Smooth muscle cell (in vitro differentiated cells): ENCODE results near the gene CDC42. TPM values are rescaled to one million over a fixed set of nuclear protein-coding genes. Genes with fewer than 3 reads are reported as not detected.

Experiments used
- DNase-seq: peaks from one replicate; lab custom pipeline; 2025; ENCODE audit not compliant: unreplicated experiment; lab: John Stamatoyannopoulos, UW
- H2AFZ ChIP-seq: fragments of 200-600 bp; sonication (generic); 2 replicates; pipeline ENCODE4 v1.6.0; 2016; ENCODE audit warnings: antibody characterized with exemption, low read depth, mild to moderate bottlenecking
- H3F3A ChIP-seq: fragments of 200-600 bp; sonication (generic); 2 replicates; pipeline ENCODE4 v1.6.0; 2017; ENCODE audit warnings: antibody characterized with exemption, low read depth
- H3K27ac ChIP-seq: fragments of 200-600 bp; sonication (generic); 2 replicates; pipeline ENCODE4 v1.5.1; 2016; ENCODE audit warnings: low read depth, mild to moderate bottlenecking
- H3K27me3 ChIP-seq: fragments of 200-600 bp; sonication (generic); 2 replicates; pipeline ENCODE4 v1.6.1; 2016; ENCODE audit warnings: low read depth, mild to moderate bottlenecking
- H3K36me3 ChIP-seq: fragments of 200-600 bp; sonication (generic); 2 replicates; pipeline ENCODE4 v1.5.1; 2016; ENCODE audit warnings: low read depth
- H3K4me1 ChIP-seq: fragments of 200-600 bp; sonication (generic); 2 replicates; pipeline ENCODE4 v1.5.1; 2016; ENCODE audit warnings: low read depth
- H3K4me2 ChIP-seq: fragments of 200-600 bp; sonication (generic); 2 replicates; pipeline ENCODE4 v1.6.0; 2016; ENCODE audit warnings: mild to moderate bottlenecking
- H3K4me3 ChIP-seq: fragments of 200-600 bp; sonication (generic); 2 replicates; pipeline ENCODE4 v1.5.1; 2016; ENCODE audit warnings: mild to moderate bottlenecking
- H3K79me2 ChIP-seq: fragments of 200-600 bp; sonication (generic); 2 replicates; pipeline ENCODE4 v1.6.0; 2016; ENCODE audit warnings: low read depth, mild to moderate bottlenecking
- H3K9ac ChIP-seq: fragments of 200-600 bp; sonication (generic); 2 replicates; pipeline ENCODE4 v1.6.0; 2016; ENCODE audit warnings: low read depth
- H3K9me3 ChIP-seq: fragments of 200-600 bp; sonication (generic); replicated peaks from 2 replicates; pipeline ENCODE4 v1.5.1; 2016; ENCODE audit warnings: low read depth
- H4K20me1 ChIP-seq: fragments of 200-600 bp; sonication (generic); 2 replicates; pipeline ENCODE4 v1.6.0; 2016; ENCODE audit warnings: low read depth
- CTCF ChIP-seq: fragments of 200-600 bp; sonication (generic); IDR thresholded peaks from 2 replicates; pipeline ENCODE4 v1.5.1; 2017; ENCODE audit warnings: borderline replicate concordance, mild to moderate bottlenecking, antibody characterized with exemption; ENCODE audit not compliant: insufficient read depth, poor library complexity, severe bottlenecking
- WGBS: methylation state at CpG from one replicate; pipeline ENCODE4 v1.1.7; 2016; ENCODE audit warnings: low lambda C conversion rate; 5-methylcytosine and 5-hydroxymethylcytosine counted together
- polyA plus RNA-seq: library from polyadenylated mRNA; unstranded; fragments of >200 nt; fragmentation: Nextera tagmentation; extraction: Ambion mirVana; gene quantifications from 2 replicates; pipeline ENCODE4 v1.2.1, GENCODE V29; 2016
- total RNA-seq: library from RNA; depleted of rRNA; stranded (reverse); fragments of >200 nt; gene quantifications from 2 replicates; pipeline ENCODE4 v1.2.3, GENCODE V29; 2014

Gene CDC42
- total and polyA plus RNA-seq, 2 experiments from 2014 or later = 74.0 to 407 TPM

- no peaks in the 10 kb centered on the region for H3K36me3 ChIP-seq
- no peak for DNase-seq
- TF ChIP-seq CTCF = no peak
- H3K79me2 ChIP-seq = peaks cover 50% of the 10 kb centered on the region
- no peak overlapping the region for H2AFZ ChIP-seq
- H3K4me1 ChIP-seq = no peaks in the 10 kb centered on the region
- 63% methylated on average over 11 of the region's 11 CpGs for WGBS
- no peaks in the 10 kb centered on the region for H3K9me3 ChIP-seq
- H3K4me2 ChIP-seq = no peak overlapping the region
- H3K9ac ChIP-seq = no peak overlapping the region
- peaks cover 31% of the 10 kb centered on the region for H3F3A ChIP-seq
- no peak overlapping the region for H3K4me3 ChIP-seq
- no peaks in the 10 kb centered on the region for H3K27me3 ChIP-seq
- peaks cover 100% of the 10 kb centered on the region for H4K20me1 ChIP-seq
- no peak overlapping the region for H3K27ac ChIP-seq
Measured at GRCh38 chr1:22108339-22109105, 56.0 kb downstream of the CDC42 start.

- Histone ChIP-seq H3K79me2 (peaks cover 41% of the 10 kb centered on the region), H3K27me3 (no peaks in the 10 kb centered on the region), H3K9me3 (no peaks in the 10 kb centered on the region), H3K27ac (no peak overlapping the region), H3F3A (peaks cover 24% of the 10 kb centered on the region), H3K9ac (no peak overlapping the region), H3K4me1 (peaks cover 9% of the 10 kb centered on the region), H2AFZ (no peak overlapping the region), H4K20me1 (peaks cover 100% of the 10 kb centered on the region), H3K4me2 (no peak overlapping the region), H3K4me3 (no peak overlapping the region), H3K36me3 (no peaks in the 10 kb centered on the region)
- DNase-seq = no peak
- whole genome bisulfite sequencing = 93% methylated on average over 3 of the region's 3 CpGs
- TF ChIP-seq CTCF = no peak
Measured at GRCh38 chr1:22110016-22110415, 57.5 kb downstream of the CDC42 start.

GRCh38 chr1:22111115-22111514, 58.6 kb downstream of the CDC42 start:
- Histone ChIP-seq H3K4me1 (peaks cover 15% of the 10 kb centered on the region), H3K9ac (no peak overlapping the region), H3K36me3 (no peaks in the 10 kb centered on the region), H3F3A (peaks cover 21% of the 10 kb centered on the region), H2AFZ (no peak overlapping the region), H3K27ac (no peak overlapping the region), H3K27me3 (no peaks in the 10 kb centered on the region), H3K9me3 (no peaks in the 10 kb centered on the region), H3K4me2 (no peak overlapping the region), H4K20me1 (peaks cover 100% of the 10 kb centered on the region), H3K79me2 (peaks cover 32% of the 10 kb centered on the region), H3K4me3 (no peak overlapping the region)
- no peak for TF ChIP-seq CTCF
- no peak for DNase-seq
- 100% methylated on average over 1 of the region's 1 CpG for WGBS

- Histone ChIP-seq H3K9me3 (no peaks in the 10 kb centered on the region), H3K27me3 (no peaks in the 10 kb centered on the region), H3K79me2 (peaks cover 29% of the 10 kb centered on the region), H3F3A (peaks cover 21% of the 10 kb centered on the region), H3K36me3 (no peaks in the 10 kb centered on the region), H3K4me2 (no peak overlapping the region), H3K4me1 (peaks cover 15% of the 10 kb centered on the region), H3K4me3 (no peak overlapping the region), H2AFZ (no peak overlapping the region), H4K20me1 (peaks cover 100% of the 10 kb centered on the region), H3K9ac (no peak overlapping the region), H3K27ac (no peak overlapping the region)
- WGBS = 84% methylated on average over 3 of the region's 3 CpGs
- no peak for TF ChIP-seq CTCF
- no peak for DNase-seq
Measured at GRCh38 chr1:22111620-22112019, 59.1 kb downstream of the CDC42 start.
